GM19240 (cell line): ENCODE measurements around the gene SVIL.
"Not testable (repeated sequence)": the region's sequence is repeated elsewhere in the genome, so short reads cannot be mapped to it uniquely, and the experiment has no call there.

Experiments
- DNase-seq: peaks from one replicate; pipeline ENCODE4 v3.0.0; 2011; ENCODE audit warnings: low spot score; ENCODE audit not compliant: insufficient read length

SVIL gene

GRCh38 chr10:29488471-29488870, 146.3 kb downstream of the SVIL start:
- DNase-seq: not testable (repeated sequence)

GRCh38 chr10:29487884-29488266, 146.9 kb downstream of the SVIL start:
- not testable (repeated sequence) for DNase-seq

GRCh38 chr10:29487032-29487883, 147.5 kb downstream of the SVIL start:
- not testable (repeated sequence) for DNase-seq

GRCh38 chr10:29486433-29486832, 148.3 kb downstream of the SVIL start:
- no peak for DNase-seq

- not testable (repeated sequence) for DNase-seq
These were observed 150.1 kb downstream of the SVIL start for GRCh38 chr10:29484677-29485076.

GRCh38 chr10:29482591-29483431, 152.0 kb downstream of the SVIL start:
- no peak for DNase-seq

- no peak for DNase-seq
These were observed 152.8 kb downstream of the SVIL start for GRCh38 chr10:29481906-29482440.

- no peak for DNase-seq
These were observed 154.5 kb downstream of the SVIL start for GRCh38 chr10:29479981-29480954.

- no peak for DNase-seq
These were observed 155.5 kb downstream of the SVIL start for GRCh38 chr10:29479081-29479925.

- DNase-seq: no peak
These were observed 161.2 kb downstream of the SVIL start for GRCh38 chr10:29473406-29474100.

GRCh38 chr10:29473087-29473356, 161.7 kb downstream of the SVIL start:
- DNase-seq: no peak

- DNase-seq: no peak
These were observed 162.3 kb downstream of the SVIL start for GRCh38 chr10:29472301-29473086.

GRCh38 chr10:29471544-29471859, 163.3 kb downstream of the SVIL start:
- no peak for DNase-seq

- DNase-seq: no peak
These were observed 163.8 kb downstream of the SVIL start for GRCh38 chr10:29470843-29471543.

GRCh38 chr10:29470355-29470705, 164.4 kb downstream of the SVIL start:
- DNase-seq: no peak

- no peak for DNase-seq
These were observed 165.1 kb downstream of the SVIL start for GRCh38 chr10:29469481-29470354.

- DNase-seq: no peak
These were observed 169.4 kb downstream of the SVIL start for GRCh38 chr10:29465384-29465783.
